ENCODE results near the gene CANT1. TPM values are rescaled to one million over a fixed set of nuclear protein-coding genes. Genes with fewer than 3 reads are reported as not detected.

CANT1 gene
- total RNA-seq, result 59.3 and 92.3 TPM in 2 replicates

GRCh38 chr17:79009397-79010303, at the start of gene CANT1:
TSS of gene CANT1 (minus strand) at chr17:79009764. CDS start at chr17:78997622, 12,142 bp downstream.

GRCh38 chr17:79023886-79024771, 14.6 kb upstream of the CANT1 start, which contains the start of gene C1QTNF1:
TSS of gene C1QTNF1 (plus strand) at chr17:79024169. CDS start at chr17:79043969, 19,800 bp downstream.

GRCh38 chr17:78979780-78980623, 29.6 kb downstream of the CANT1 start, which contains the start of gene LGALS3BP:
TSS of gene LGALS3BP (minus strand) at chr17:78979923. CDS start at chr17:78977191, 2,732 bp downstream.

Other genes starting within 250 kb of the CANT1 start
- 27.1 and 34.2 TPM in 2 replicates for gene CYTH1, start 227.5 kb downstream of the CANT1 start, total RNA-seq
- 24.1 and 29.0 TPM in 2 replicates for gene USP36, start 168.9 kb downstream of the CANT1 start, total RNA-seq
- 0.24 TPM in 1 of 2 replicates, not detected in the other for gene CEP295NL, start 106.6 kb downstream of the CANT1 start, total RNA-seq
- gene TIMP2, start 84.4 kb downstream of the CANT1 start, total RNA-seq, result 2.1 and 5.8 TPM in 2 replicates
- gene LGALS3BP, start 29.8 kb downstream of the CANT1 start, total RNA-seq, result 235 and 420 TPM in 2 replicates
- 18.6 TPM in 1 of 2 replicates, not detected in the other for gene C1QTNF1, start 14.4 kb upstream of the CANT1 start, total RNA-seq
- 4.3 and 9.0 TPM in 2 replicates for gene ENGASE, start 65.1 kb upstream of the CANT1 start, total RNA-seq